Progenitor cell of endocrine pancreas (in vitro differentiated cells): ENCODE data around the gene DHX30. TPM values are rescaled to one million over a fixed set of nuclear protein-coding genes. Genes with fewer than 3 reads are reported as not detected.

Source experiments
- DNase-seq: peaks from one replicate; pipeline ENCODE4 v3.0.0; 2021; ENCODE audit warnings: low spot score; ENCODE audit not compliant: unreplicated experiment
- H3K27ac Mint-ChIP-seq: 2 replicates; pipeline ENCODE4 v1.8.0; 2021; ENCODE audit warnings: mild to moderate bottlenecking, moderate library complexity, mixed read lengths
- H3K27me3 Mint-ChIP-seq: 2 replicates; pipeline ENCODE4 v1.8.0; 2021; ENCODE audit warnings: mixed read lengths
- H3K36me3 Mint-ChIP-seq: 2 replicates; pipeline ENCODE4 v1.8.0; 2022; ENCODE audit warnings: mixed read lengths; ENCODE audit not compliant: insufficient read depth
- H3K4me1 Mint-ChIP-seq: 2 replicates; pipeline ENCODE4 v1.8.0; 2021; ENCODE audit warnings: low read depth, mixed read lengths
- H3K4me3 Mint-ChIP-seq: 2 replicates; pipeline ENCODE4 v1.8.0; 2021; ENCODE audit warnings: low read depth, mild to moderate bottlenecking, moderate library complexity, mixed read lengths
- H3K9me3 Mint-ChIP-seq: 2 replicates; pipeline ENCODE4 v1.8.0; 2021; ENCODE audit warnings: low read depth, mixed read lengths
- total RNA-seq: library from RNA; stranded (reverse); gene quantifications from 2 replicates; pipeline ENCODE4 v1.2.1, GENCODE V29; 2021
- TF ChIP-seq, protein P1 (sequence below): fragments of 200-600 bp; sonication (generic); IDR thresholded peaks from one replicate; pipeline ENCODE4 v1.5.0; 2021; ENCODE audit warnings: antibody characterized with exemption, mild to moderate bottlenecking; ENCODE audit not compliant: unreplicated experiment

DHX30 gene
- total RNA-seq, 1 donor from 2014 or later = 130 TPM

DNA sequence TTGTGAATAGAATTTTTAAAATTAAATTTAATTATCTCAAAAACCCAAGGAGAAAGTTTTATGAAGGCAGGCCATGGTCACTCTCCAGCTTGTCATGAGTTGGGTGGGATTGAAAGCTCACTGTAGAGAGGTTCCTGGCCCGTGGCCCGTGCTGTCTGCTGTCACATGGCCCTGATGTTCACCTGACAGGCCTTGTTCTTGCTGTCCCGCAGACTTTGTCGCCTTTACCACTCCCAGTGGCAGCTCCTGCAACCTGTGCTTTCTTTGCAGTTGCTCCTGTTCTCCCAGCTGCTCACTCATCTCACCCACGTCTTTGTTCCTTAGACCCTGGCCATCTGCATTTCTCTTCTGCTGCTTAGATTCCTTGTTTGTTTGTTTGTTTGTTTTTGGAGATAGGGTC is 35.6 kb downstream of the DHX30 start:
- no peak overlapping the region for H3K27ac Mint-ChIP-seq
- no peak for DNase-seq
- H3K4me1 Mint-ChIP-seq = peaks cover 13% of the 10 kb centered on the region
- TF ChIP-seq, protein P1, sequence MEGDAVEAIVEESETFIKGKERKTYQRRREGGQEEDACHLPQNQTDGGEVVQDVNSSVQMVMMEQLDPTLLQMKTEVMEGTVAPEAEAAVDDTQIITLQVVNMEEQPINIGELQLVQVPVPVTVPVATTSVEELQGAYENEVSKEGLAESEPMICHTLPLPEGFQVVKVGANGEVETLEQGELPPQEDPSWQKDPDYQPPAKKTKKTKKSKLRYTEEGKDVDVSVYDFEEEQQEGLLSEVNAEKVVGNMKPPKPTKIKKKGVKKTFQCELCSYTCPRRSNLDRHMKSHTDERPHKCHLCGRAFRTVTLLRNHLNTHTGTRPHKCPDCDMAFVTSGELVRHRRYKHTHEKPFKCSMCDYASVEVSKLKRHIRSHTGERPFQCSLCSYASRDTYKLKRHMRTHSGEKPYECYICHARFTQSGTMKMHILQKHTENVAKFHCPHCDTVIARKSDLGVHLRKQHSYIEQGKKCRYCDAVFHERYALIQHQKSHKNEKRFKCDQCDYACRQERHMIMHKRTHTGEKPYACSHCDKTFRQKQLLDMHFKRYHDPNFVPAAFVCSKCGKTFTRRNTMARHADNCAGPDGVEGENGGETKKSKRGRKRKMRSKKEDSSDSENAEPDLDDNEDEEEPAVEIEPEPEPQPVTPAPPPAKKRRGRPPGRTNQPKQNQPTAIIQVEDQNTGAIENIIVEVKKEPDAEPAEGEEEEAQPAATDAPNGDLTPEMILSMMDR = no peak
- H3K4me3 Mint-ChIP-seq = no peak overlapping the region
- H3K36me3 Mint-ChIP-seq = peaks cover 30% of the 10 kb centered on the region
- no peaks in the 10 kb centered on the region for H3K27me3 Mint-ChIP-seq
- no peaks in the 10 kb centered on the region for H3K9me3 Mint-ChIP-seq

- Mint-ChIP-seq H3K27ac (peak overlapping the region; percentile 76), H3K9me3 (no peaks in the 10 kb centered on the region), H3K4me1 (peaks cover 13% of the 10 kb centered on the region), H3K27me3 (no peaks in the 10 kb centered on the region), H3K36me3 (peaks cover 32% of the 10 kb centered on the region), H3K4me3 (no peak overlapping the region)
- DNase-seq = no peak
- TF ChIP-seq, protein P1 = no peak
Observed at GRCh38 chr3:47841786-47842349, 38.9 kb downstream of the DHX30 start.

DNA sequence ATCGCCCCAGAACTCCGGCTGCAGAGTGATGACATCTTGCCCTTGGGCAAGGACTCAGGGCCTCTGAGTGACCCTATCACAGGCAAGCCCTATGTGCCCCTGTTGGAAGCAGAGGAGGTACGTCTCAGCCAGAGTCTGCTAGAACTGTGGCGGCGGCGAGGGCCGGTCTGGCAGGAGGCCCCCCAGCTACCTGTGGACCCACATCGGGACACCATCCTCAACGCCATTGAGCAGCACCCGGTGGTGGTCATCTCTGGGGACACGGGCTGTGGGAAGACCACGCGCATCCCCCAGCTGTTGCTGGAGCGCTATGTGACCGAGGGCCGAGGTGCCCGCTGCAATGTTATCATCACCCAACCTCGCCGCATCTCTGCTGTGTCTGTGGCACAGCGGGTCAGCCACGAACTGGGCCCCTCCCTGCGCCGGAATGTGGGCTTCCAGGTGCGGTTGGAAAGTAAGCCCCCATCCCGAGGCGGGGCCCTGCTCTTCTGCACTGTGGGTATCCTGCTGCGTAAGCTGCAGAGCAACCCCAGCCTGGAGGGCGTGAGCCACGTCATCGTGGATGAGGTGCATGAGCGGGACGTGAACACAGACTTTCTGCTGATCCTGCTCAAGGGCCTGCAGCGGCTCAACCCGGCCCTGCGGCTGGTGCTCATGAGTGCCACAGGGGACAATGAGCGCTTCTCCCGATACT is 43.4 kb downstream of the DHX30 start:
- H3K27ac Mint-ChIP-seq = no peak overlapping the region
- no peaks in the 10 kb centered on the region for H3K9me3 Mint-ChIP-seq
- no peak overlapping the region for H3K4me3 Mint-ChIP-seq
- DNase-seq = no peak
- peaks cover 11% of the 10 kb centered on the region for H3K4me1 Mint-ChIP-seq
- TF ChIP-seq, protein P1 = no peak
- no peaks in the 10 kb centered on the region for H3K27me3 Mint-ChIP-seq
- peaks cover 29% of the 10 kb centered on the region for H3K36me3 Mint-ChIP-seq

DNA sequence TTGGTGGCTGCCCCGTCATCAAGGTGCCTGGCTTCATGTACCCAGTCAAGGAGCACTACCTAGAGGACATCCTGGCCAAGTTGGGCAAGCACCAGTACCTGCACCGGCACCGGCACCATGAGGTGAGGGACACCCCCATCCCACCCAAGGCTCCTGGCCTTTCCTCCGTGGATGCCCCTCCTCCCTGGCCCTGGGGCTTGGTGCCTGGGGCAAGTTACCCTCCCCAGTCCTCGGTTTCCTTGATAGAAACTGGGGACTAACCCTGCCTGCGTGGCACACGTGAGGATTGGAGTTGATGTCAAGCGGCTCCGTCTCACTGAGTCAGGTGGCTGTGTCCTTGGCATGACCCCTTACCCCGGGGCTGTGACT is 43.9 kb downstream of the DHX30 start:
- Mint-ChIP-seq H3K36me3 (peaks cover 24% of the 10 kb centered on the region), H3K27me3 (no peaks in the 10 kb centered on the region), H3K9me3 (no peaks in the 10 kb centered on the region), H3K4me3 (no peak overlapping the region), H3K27ac (no peak overlapping the region), H3K4me1 (peaks cover 5% of the 10 kb centered on the region)
- TF ChIP-seq, protein P1 = no peak
- DNase-seq = no peak

GRCh38 chr3:47847260-47847659 is 44.3 kb downstream of the DHX30 start:
- no peaks in the 10 kb centered on the region for H3K27me3 Mint-ChIP-seq
- TF ChIP-seq, protein P1 = no peak
- H3K36me3 Mint-ChIP-seq = peaks cover 24% of the 10 kb centered on the region
- DNase-seq = no peak
- peaks cover 2% of the 10 kb centered on the region for H3K4me1 Mint-ChIP-seq
- no peak overlapping the region for H3K4me3 Mint-ChIP-seq
- no peak overlapping the region for H3K27ac Mint-ChIP-seq
- H3K9me3 Mint-ChIP-seq = no peaks in the 10 kb centered on the region
